Stimulated activated memory B cell treated with anti-CD40 and anti-IgM and Interleukin-4, amounts not matched to agents 10 μg/mL and 1 μg/mL and 100 μg/mL, for 72 hours (primary cell): ENCODE data around the gene ERVMER34-1.
A peak's percentile ranks its signal among the peaks of the same experiment; 100 is the strongest.

Experiments
- ATAC-seq: fragments of 150-1000 bp; cut with Tn5 transposase; 2 replicates; pipeline ENCODE4 v1.10.0; 2021
- H3K27ac Mint-ChIP-seq: one replicate; pipeline ENCODE4 v1.8.0; 2022; ENCODE audit warnings: mild to moderate bottlenecking, mixed read lengths
- H3K27me3 Mint-ChIP-seq: one replicate; pipeline ENCODE4 v1.8.0; 2022; ENCODE audit warnings: mixed read lengths
- H3K36me3 Mint-ChIP-seq: one replicate; pipeline ENCODE4 v1.8.0; 2022; ENCODE audit warnings: mixed read lengths
- H3K4me1 Mint-ChIP-seq: one replicate; pipeline ENCODE4 v1.8.0; 2022; ENCODE audit warnings: mixed read lengths
- H3K4me3 Mint-ChIP-seq: one replicate; pipeline ENCODE4 v1.8.0; 2022; ENCODE audit warnings: mild to moderate bottlenecking, moderate library complexity, mixed read lengths
- H3K9me3 Mint-ChIP-seq: one replicate; pipeline ENCODE4 v1.8.0; 2022; ENCODE audit warnings: mixed read lengths

ERVMER34-1 gene

GRCh38 chr4:52750819-52751486 lies at the start of gene ERVMER34-1:
TSS of gene ERVMER34-1 (minus strand) at chr4:52751425. CDS start at chr4:52745520, 5,905 bp downstream.
- ATAC-seq = peak; percentile 41
- Mint-ChIP-seq H3K4me1 (peaks cover 20% of the 10 kb centered on the region), H3K4me3 (peak within 1 kb of the TSS; percentile 84), H3K36me3 (no peaks in the 10 kb centered on the region), H3K27me3 (peaks cover 60% of the 10 kb centered on the region), H3K9me3 (no peaks in the 10 kb centered on the region), H3K27ac (no peak within 1 kb of the TSS)

GRCh38 chr4:52799813-52800212 lies 48.6 kb upstream of the ERVMER34-1 start:
- ATAC-seq = no peak
- H3K27me3 Mint-ChIP-seq = peaks cover 25% of the 10 kb centered on the region
- no peaks in the 10 kb centered on the region for H3K4me1 Mint-ChIP-seq
- H3K27ac Mint-ChIP-seq = no peak overlapping the region
- no peaks in the 10 kb centered on the region for H3K36me3 Mint-ChIP-seq
- H3K4me3 Mint-ChIP-seq = no peak overlapping the region
- H3K9me3 Mint-ChIP-seq = peaks cover 3% of the 10 kb centered on the region

- H3K9me3 Mint-ChIP-seq = no peaks in the 10 kb centered on the region
- H3K27ac Mint-ChIP-seq = no peak overlapping the region
- H3K4me3 Mint-ChIP-seq = no peak overlapping the region
- no peak for ATAC-seq
- no peaks in the 10 kb centered on the region for H3K4me1 Mint-ChIP-seq
- no peaks in the 10 kb centered on the region for H3K36me3 Mint-ChIP-seq
- peaks cover 19% of the 10 kb centered on the region for H3K27me3 Mint-ChIP-seq
Measured at GRCh38 chr4:52795533-52795932, 44.3 kb upstream of the ERVMER34-1 start.

GRCh38 chr4:52791936-52792335 lies 40.7 kb upstream of the ERVMER34-1 start:
- H3K4me3 Mint-ChIP-seq = no peak overlapping the region
- peaks cover 12% of the 10 kb centered on the region for H3K27me3 Mint-ChIP-seq
- no peak overlapping the region for H3K27ac Mint-ChIP-seq
- no peaks in the 10 kb centered on the region for H3K4me1 Mint-ChIP-seq
- ATAC-seq = no peak
- H3K9me3 Mint-ChIP-seq = no peaks in the 10 kb centered on the region
- no peaks in the 10 kb centered on the region for H3K36me3 Mint-ChIP-seq

- no peaks in the 10 kb centered on the region for H3K4me1 Mint-ChIP-seq
- H3K9me3 Mint-ChIP-seq = no peaks in the 10 kb centered on the region
- peaks cover 10% of the 10 kb centered on the region for H3K27me3 Mint-ChIP-seq
- no peaks in the 10 kb centered on the region for H3K36me3 Mint-ChIP-seq
- H3K4me3 Mint-ChIP-seq = no peak overlapping the region
- ATAC-seq = no peak
- no peak overlapping the region for H3K27ac Mint-ChIP-seq
Measured at GRCh38 chr4:52789774-52790173, 38.5 kb upstream of the ERVMER34-1 start.

GRCh38 chr4:52788806-52789205 lies 37.6 kb upstream of the ERVMER34-1 start:
- Mint-ChIP-seq H3K36me3 (no peaks in the 10 kb centered on the region), H3K4me3 (no peak overlapping the region), H3K4me1 (no peaks in the 10 kb centered on the region), H3K27ac (no peak overlapping the region), H3K9me3 (no peaks in the 10 kb centered on the region), H3K27me3 (peaks cover 10% of the 10 kb centered on the region)
- no peak for ATAC-seq

GRCh38 chr4:52783069-52783468 lies 31.8 kb upstream of the ERVMER34-1 start:
- Mint-ChIP-seq H3K4me3 (no peak overlapping the region), H3K27me3 (peaks cover 5% of the 10 kb centered on the region), H3K36me3 (no peaks in the 10 kb centered on the region), H3K9me3 (peaks cover 2% of the 10 kb centered on the region), H3K27ac (no peak overlapping the region), H3K4me1 (no peaks in the 10 kb centered on the region)
- no peak for ATAC-seq

GRCh38 chr4:52780617-52781354 lies 29.6 kb upstream of the ERVMER34-1 start:
- H3K4me1 Mint-ChIP-seq = no peaks in the 10 kb centered on the region
- H3K4me3 Mint-ChIP-seq = no peak overlapping the region
- peaks cover 27% of the 10 kb centered on the region for H3K27me3 Mint-ChIP-seq
- H3K9me3 Mint-ChIP-seq = peaks cover 2% of the 10 kb centered on the region
- ATAC-seq = no peak
- no peak overlapping the region for H3K27ac Mint-ChIP-seq
- H3K36me3 Mint-ChIP-seq = no peaks in the 10 kb centered on the region

- no peak for ATAC-seq
- Mint-ChIP-seq H3K4me1 (no peaks in the 10 kb centered on the region), H3K36me3 (no peaks in the 10 kb centered on the region), H3K9me3 (peaks cover 2% of the 10 kb centered on the region), H3K4me3 (no peak overlapping the region), H3K27ac (no peak overlapping the region), H3K27me3 (peaks cover 29% of the 10 kb centered on the region)
Measured at GRCh38 chr4:52780206-52780605, 29.0 kb upstream of the ERVMER34-1 start.

GRCh38 chr4:52760256-52760655 lies 9.0 kb upstream of the ERVMER34-1 start:
- Mint-ChIP-seq H3K27me3 (peaks cover 10% of the 10 kb centered on the region), H3K4me1 (peaks cover 6% of the 10 kb centered on the region), H3K36me3 (no peaks in the 10 kb centered on the region), H3K4me3 (no peak overlapping the region), H3K27ac (no peak overlapping the region), H3K9me3 (no peaks in the 10 kb centered on the region)
- no peak for ATAC-seq

- peaks cover 46% of the 10 kb centered on the region for H3K27me3 Mint-ChIP-seq
Measured at GRCh38 chr4:52755426-52755825, 4.2 kb upstream of the ERVMER34-1 start.

GRCh38 chr4:52752936-52753335 lies 1.7 kb upstream of the ERVMER34-1 start:
- Mint-ChIP-seq H3K27me3 (peaks cover 54% of the 10 kb centered on the region), H3K36me3 (no peaks in the 10 kb centered on the region)
- no peak for ATAC-seq

More at GRCh38 chr4:52755426-52755825, 4.2 kb upstream of the ERVMER34-1 start:
- H3K4me3 Mint-ChIP-seq = no peak overlapping the region
- no peak overlapping the region for H3K27ac Mint-ChIP-seq
- peaks cover 18% of the 10 kb centered on the region for H3K4me1 Mint-ChIP-seq
- H3K9me3 Mint-ChIP-seq = no peaks in the 10 kb centered on the region
- no peak for ATAC-seq
- H3K36me3 Mint-ChIP-seq = no peaks in the 10 kb centered on the region

GRCh38 chr4:52751487-52751911 lies 274 bp upstream of the ERVMER34-1 start:
- no peak for ATAC-seq
- no peaks in the 10 kb centered on the region for H3K36me3 Mint-ChIP-seq
- peaks cover 55% of the 10 kb centered on the region for H3K27me3 Mint-ChIP-seq

More at GRCh38 chr4:52752936-52753335, 1.7 kb upstream of the ERVMER34-1 start:
- Mint-ChIP-seq H3K4me1 (peaks cover 20% of the 10 kb centered on the region), H3K9me3 (no peaks in the 10 kb centered on the region), H3K27ac (no peak overlapping the region), H3K4me3 (no peak overlapping the region)

GRCh38 chr4:52750213-52750612 lies 1.0 kb downstream of the ERVMER34-1 start:
- H3K9me3 Mint-ChIP-seq = no peaks in the 10 kb centered on the region
- H3K4me3 Mint-ChIP-seq = no peak overlapping the region
- no peak for ATAC-seq
- H3K27ac Mint-ChIP-seq = no peak overlapping the region
- no peaks in the 10 kb centered on the region for H3K36me3 Mint-ChIP-seq
- H3K4me1 Mint-ChIP-seq = peaks cover 14% of the 10 kb centered on the region
- peaks cover 62% of the 10 kb centered on the region for H3K27me3 Mint-ChIP-seq

More at GRCh38 chr4:52751487-52751911, 274 bp upstream of the ERVMER34-1 start:
- peaks cover 20% of the 10 kb centered on the region for H3K4me1 Mint-ChIP-seq
- H3K4me3 Mint-ChIP-seq = peak overlapping the region; percentile 84
- H3K27ac Mint-ChIP-seq = no peak overlapping the region
- H3K9me3 Mint-ChIP-seq = no peaks in the 10 kb centered on the region

GRCh38 chr4:52748432-52748831 lies 2.8 kb downstream of the ERVMER34-1 start:
- H3K36me3 Mint-ChIP-seq = no peaks in the 10 kb centered on the region
- H3K4me1 Mint-ChIP-seq = peaks cover 14% of the 10 kb centered on the region
- H3K27me3 Mint-ChIP-seq = peaks cover 56% of the 10 kb centered on the region
- no peak overlapping the region for H3K4me3 Mint-ChIP-seq
- no peak overlapping the region for H3K27ac Mint-ChIP-seq
- ATAC-seq = no peak
- H3K9me3 Mint-ChIP-seq = no peaks in the 10 kb centered on the region

GRCh38 chr4:52744588-52744987 lies 6.6 kb downstream of the ERVMER34-1 start:
- Mint-ChIP-seq H3K4me1 (no peaks in the 10 kb centered on the region), H3K27ac (no peak overlapping the region), H3K4me3 (no peak overlapping the region), H3K27me3 (peaks cover 18% of the 10 kb centered on the region), H3K9me3 (no peaks in the 10 kb centered on the region), H3K36me3 (no peaks in the 10 kb centered on the region)
- no peak for ATAC-seq
